HG03064 (cell line): Measurements from ENCODE around the gene FOXO3.

Source experiments
- ATAC-seq: cut with Tn5 transposase; IDR thresholded peaks from one replicate; pipeline ENCODE4 v1.9.1; 2021; ENCODE audit warnings: low read depth; ENCODE audit not compliant: unreplicated experiment

FOXO3 gene

GRCh38 chr6:108706649-108707048 lies 145.9 kb downstream of the FOXO3 start:
- ATAC-seq: no peak

DNA sequence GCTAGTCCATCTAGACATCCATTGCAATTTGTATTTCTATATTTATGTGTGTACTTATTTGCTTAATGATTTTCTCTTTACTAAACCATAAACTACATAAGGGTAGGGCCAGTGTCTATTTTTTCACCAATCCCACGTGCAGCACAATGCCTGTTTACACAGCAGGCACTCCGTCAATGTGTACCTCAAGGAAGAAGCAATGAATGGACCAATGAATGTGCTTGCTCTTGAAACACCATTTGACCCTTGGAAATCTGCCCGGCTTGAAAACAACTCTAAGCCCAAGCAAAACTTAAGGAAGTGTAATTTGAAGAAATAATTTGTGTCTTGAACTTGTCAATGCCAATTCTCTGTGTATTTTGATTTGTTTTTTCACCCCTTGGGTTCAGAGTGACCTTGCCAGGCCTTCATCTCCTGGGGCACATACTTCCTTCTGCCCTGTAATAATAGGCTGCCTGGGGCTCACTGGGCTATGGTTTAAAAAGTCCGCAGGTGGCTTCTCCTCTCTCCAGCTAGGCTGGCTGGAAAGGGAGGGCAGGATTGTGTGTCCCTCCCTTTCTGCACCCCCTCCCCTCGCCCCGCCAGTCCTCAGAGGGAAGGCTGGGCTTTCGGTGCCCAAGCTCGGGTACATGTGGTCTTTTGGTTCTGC lies 146.7 kb downstream of the FOXO3 start:
- ATAC-seq: no peak

GRCh38 chr6:108710030-108710429 lies 149.3 kb downstream of the FOXO3 start:
- no peak for ATAC-seq

GRCh38 chr6:108710551-108710950 lies 149.8 kb downstream of the FOXO3 start:
- no peak for ATAC-seq

GRCh38 chr6:108711071-108711470 lies 150.4 kb downstream of the FOXO3 start:
- no peak for ATAC-seq

DNA sequence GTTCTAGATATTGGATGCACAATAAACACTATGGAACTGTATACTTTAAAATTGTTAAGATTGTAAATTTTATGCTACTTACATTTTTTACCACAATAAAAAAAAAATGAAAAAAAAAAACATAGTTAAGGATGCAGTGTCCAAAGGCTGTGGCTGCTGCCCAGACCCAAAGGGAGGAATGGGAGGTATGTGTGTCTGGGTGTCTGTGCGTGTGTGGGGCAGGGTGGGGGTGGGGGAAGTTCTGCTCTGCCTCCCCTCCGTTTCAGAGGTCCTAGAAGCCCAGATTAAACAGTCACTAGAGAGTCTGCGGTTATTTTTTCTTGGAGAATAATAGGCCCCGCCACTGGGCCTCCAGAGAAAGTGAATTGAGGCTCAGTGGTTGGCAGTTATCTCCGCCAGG lies 151.1 kb downstream of the FOXO3 start:
- no peak for ATAC-seq

- ATAC-seq: no peak
Observed at GRCh38 chr6:108712946-108713345, 152.2 kb downstream of the FOXO3 start.

DNA sequence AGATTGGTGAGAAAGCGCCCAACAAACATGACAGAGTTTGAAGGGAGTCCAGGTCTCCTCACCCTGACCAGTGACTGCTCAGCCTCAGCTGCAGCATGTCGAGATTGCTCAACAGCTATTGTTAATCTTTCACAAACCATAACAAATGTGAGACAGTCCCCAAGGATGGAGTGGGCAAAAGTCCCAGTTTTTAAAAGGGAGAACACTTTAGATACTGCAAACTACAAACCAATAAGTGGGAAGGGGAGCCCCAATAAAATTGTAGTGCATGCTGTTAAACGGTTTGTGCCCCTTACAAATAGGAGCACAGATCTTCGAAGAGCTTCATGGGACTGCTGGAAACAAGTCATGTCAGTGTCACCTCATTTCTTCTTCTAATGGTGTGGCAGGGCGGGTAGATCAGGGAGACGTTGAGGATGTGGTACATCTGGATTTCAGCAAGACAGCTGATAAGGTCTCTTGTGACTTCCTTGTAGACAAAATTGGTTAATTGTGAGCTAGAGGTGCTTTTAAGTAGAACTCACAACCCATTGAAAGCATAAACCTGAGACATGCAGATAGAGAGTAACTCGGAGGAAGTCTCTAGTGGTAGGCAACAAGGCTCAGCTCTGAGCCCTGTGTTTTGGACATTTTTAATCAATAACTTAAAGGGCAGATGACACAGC lies 153.5 kb downstream of the FOXO3 start:
- ATAC-seq: no peak

- no peak for ATAC-seq
Observed at GRCh38 chr6:108714766-108715414, 154.2 kb downstream of the FOXO3 start.

GRCh38 chr6:108715832-108716231 lies 155.1 kb downstream of the FOXO3 start:
- no peak for ATAC-seq

- ATAC-seq: no peak
Observed at GRCh38 chr6:108716801-108717791, 156.4 kb downstream of the FOXO3 start.

- no peak for ATAC-seq
Observed at GRCh38 chr6:108719477-108719876, 158.8 kb downstream of the FOXO3 start.

DNA sequence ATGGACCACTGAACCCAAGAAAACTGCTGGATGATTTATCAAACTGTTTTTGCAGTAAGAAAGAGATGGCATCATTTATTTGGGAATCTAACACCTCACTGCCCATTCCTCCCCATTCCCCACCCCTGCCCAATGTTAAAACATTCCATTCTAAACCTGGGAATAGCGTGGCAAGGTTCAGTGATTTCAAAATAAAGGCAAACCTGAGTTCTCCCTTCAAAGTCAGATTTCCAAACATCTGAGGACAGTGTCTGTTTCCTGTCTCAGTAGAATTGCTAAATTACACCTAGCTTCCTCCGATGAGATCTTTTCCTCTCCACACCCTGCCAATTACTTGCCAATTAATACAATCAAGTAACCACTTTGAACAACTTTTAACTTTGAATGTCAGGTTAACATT lies 160.1 kb downstream of the FOXO3 start:
- no peak for ATAC-seq

- ATAC-seq: no peak
Observed at GRCh38 chr6:108721286-108721685, 160.6 kb downstream of the FOXO3 start.

- ATAC-seq: no peak
Observed at GRCh38 chr6:108723594-108723993, 162.9 kb downstream of the FOXO3 start.

- ATAC-seq: no peak
Observed at GRCh38 chr6:108726726-108727339, 166.1 kb downstream of the FOXO3 start.

DNA sequence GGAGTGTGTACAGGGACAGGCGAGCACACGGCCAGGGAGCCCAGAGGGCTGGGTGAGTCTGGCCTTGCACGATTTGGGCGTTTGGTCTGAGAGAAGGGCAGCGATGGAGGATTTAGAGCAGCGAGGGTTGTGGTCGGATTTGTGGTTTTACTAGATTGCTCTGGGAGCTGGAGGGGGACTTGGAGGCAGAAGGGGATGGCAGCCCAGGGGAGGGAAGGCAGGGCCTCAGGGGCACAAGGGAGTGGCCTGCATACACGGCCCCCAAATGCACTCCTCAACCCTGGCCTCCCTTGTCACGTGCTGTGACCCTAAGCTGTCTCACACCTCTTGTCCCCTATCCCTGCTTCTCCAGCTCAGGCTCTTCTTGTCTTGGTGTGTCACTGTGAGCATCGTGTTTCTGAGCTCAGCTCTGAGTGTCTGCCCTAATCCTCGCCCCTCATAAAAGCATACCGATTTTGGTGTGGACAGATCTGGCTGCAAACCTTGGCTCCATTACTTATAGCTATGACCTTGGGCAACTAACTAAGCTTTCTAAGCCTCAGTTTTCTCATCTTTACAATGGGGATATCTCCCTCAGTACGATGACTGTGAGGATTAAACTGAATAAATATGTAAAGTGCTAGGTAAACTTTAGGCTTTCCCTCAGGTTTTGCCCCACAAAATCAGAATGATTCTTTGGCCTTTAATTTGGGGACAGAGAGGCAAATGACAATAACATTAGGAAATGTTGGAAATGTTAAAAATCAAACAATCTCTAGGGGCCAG lies 167.4 kb downstream of the FOXO3 start:
- ATAC-seq: no peak

GRCh38 chr6:108728826-108729225 lies 168.1 kb downstream of the FOXO3 start:
- ATAC-seq: no peak

GRCh38 chr6:108730635-108731515 lies 170.2 kb downstream of the FOXO3 start:
- no peak for ATAC-seq
